HCT116 (cell line): ENCODE measurements around the gene IL1RAPL1. TPM values are rescaled to one million over a fixed set of nuclear protein-coding genes. Genes with fewer than 3 reads are reported as not detected.

Source experiments
- ATAC-seq: fragments of 200-7000 bp; cut with Tn5 transposase; 2 replicates; pipeline ENCODE4 v1.9.1; 2020; ENCODE audit warnings: mild to moderate bottlenecking, moderate library complexity
- BruUV-seq: library from RNA; stranded (reverse); fragments of 400-500 nt; replicated peaks from 2 replicates; lab custom pipeline; 2021; lab: Mats Ljungman, UMichigan
- CTCF ChIA-PET: fragments of 300-600 bp; sonication (Branson Sonifier 250); formaldehyde crosslinking; loops from one replicate; lab custom pipeline; 2021; ENCODE audit warnings: antibody characterized with exemption; lab: Charles Lee
- POLR2A ChIA-PET: fragments of 300-600, 350-600 bp; sonication (Branson Sonifier 250); formaldehyde crosslinking; loops from one replicate; lab custom pipeline; 2021; ENCODE audit warnings: antibody characterized with exemption; lab: Charles Lee
- RAD21 ChIA-PET, 2 experiments: fragments of 300-600 bp; sonication (Branson Sonifier 250); formaldehyde crosslinking; loops; one replicate each; lab custom pipeline; 2023; ENCODE audit warnings: low total read pairs in 2 of 2; ENCODE audit not compliant: uncharacterized antibody in 2 of 2, unreplicated experiment in 2 of 2, low non-redundant PET in 1 of 2; lab: Charles Lee
- DNase-seq: peaks from one replicate; pipeline ENCODE4 v3.0.0-alpha.2; 2010; ENCODE audit warnings: low read depth, low spot score
- H2AFZ ChIP-seq: fragments of 200-600 bp; shearing (Covaris generic), sonication (generic); 2 replicates; pipeline ENCODE4 v1.6.1; 2017; ENCODE audit warnings: low read depth, mixed run types, mixed read lengths, antibody characterized with exemption, low read length; ENCODE audit not compliant: poor library complexity, severe bottlenecking
- H3K27ac ChIP-seq: 2 replicates; pipeline ENCODE4 v1.5.1; 2012; ENCODE audit warnings: low read depth, low read length
- H3K27me3 ChIP-seq: fragments of 200-600 bp; sonication (generic); 2 replicates; pipeline ENCODE4 v1.6.1; 2016; ENCODE audit warnings: mixed run types, low read length, mixed read lengths; ENCODE audit not compliant: insufficient read depth
- H3K36me3 ChIP-seq, 2 experiments: fragments of 200-500 bp in 1 of 2; fragments of 200-600 bp in 1 of 2; sonication (Bioruptor generic) in 1 of 2; sonication (generic) in 1 of 2; 2 replicates each; pipeline versions ENCODE4 v1.5.1 to v1.6.1; 2014 to 2016; ENCODE audit warnings: low read length in 2 of 2, inconsistent platforms in 1 of 2, mixed read lengths in 1 of 2, mixed run types in 1 of 2; ENCODE audit not compliant: insufficient read depth in 2 of 2, control insufficient read depth in 1 of 2
- H3K4me1 ChIP-seq, 2 experiments: fragments of 200-600 bp in 1 of 2; sonication (generic) in 1 of 2; 2 replicates each; pipeline versions ENCODE4 v1.5.1 to v1.6.1; 2012 to 2017; ENCODE audit warnings: low read length in 2 of 2, inconsistent platforms in 1 of 2, mild to moderate bottlenecking in 1 of 2, mixed read lengths in 1 of 2, mixed run types in 1 of 2, moderate library complexity in 1 of 2; ENCODE audit not compliant: insufficient read depth in 2 of 2, control insufficient read depth in 1 of 2
- H3K4me2 ChIP-seq: fragments of 200-600 bp; sonication (generic); 2 replicates; pipeline ENCODE4 v1.6.1; 2017; ENCODE audit warnings: mixed run types, low read length, mixed read lengths
- H3K4me3 ChIP-seq, 2 experiments: fragments of 200-600 bp in 1 of 2; sonication (generic) in 1 of 2; replicated peaks in 1 of 2; 2 replicates each; pipeline ENCODE4 v1.5.1; 2011 to 2016; ENCODE audit warnings: low read length in 2 of 2, control low read depth in 1 of 2, low read depth in 1 of 2, mild to moderate bottlenecking in 1 of 2, mixed read lengths in 1 of 2, mixed run types in 1 of 2
- H3K79me2 ChIP-seq: fragments of 200-600 bp; sonication (generic); 2 replicates; pipeline ENCODE4 v1.6.1; 2017; ENCODE audit warnings: mild to moderate bottlenecking, mixed run types, low read length, moderate library complexity, mixed read lengths; ENCODE audit not compliant: insufficient read depth
- H3K9ac ChIP-seq: fragments of 200-600 bp; sonication (generic); 2 replicates; pipeline ENCODE4 v1.6.1; 2016; ENCODE audit warnings: low read length, mixed read lengths
- H3K9me2 ChIP-seq: fragments of 200-600 bp; sonication (generic), shearing (Covaris generic); 2 replicates; pipeline ENCODE4 v1.6.1; 2017; ENCODE audit warnings: mixed run types, mild to moderate bottlenecking, moderate library complexity; ENCODE audit not compliant: insufficient read depth
- H3K9me3 ChIP-seq, 2 experiments: fragments of 200-500 bp in 1 of 2; fragments of 200-600 bp in 1 of 2; sonication (Bioruptor generic) in 1 of 2; sonication (generic) in 1 of 2; 2 replicates each; pipeline ENCODE4 v1.6.1; 2014 to 2017; ENCODE audit warnings: low read length in 2 of 2, mixed read lengths in 2 of 2, inconsistent platforms in 1 of 2, low read depth in 1 of 2, mild to moderate bottlenecking in 1 of 2, mixed run types in 1 of 2, moderate library complexity in 1 of 2; ENCODE audit not compliant: control insufficient read depth in 1 of 2, insufficient read depth in 1 of 2
- H4K20me1 ChIP-seq: fragments of 200-600 bp; sonication (generic), shearing (Covaris generic); 2 replicates; pipeline ENCODE4 v1.6.1; 2017; ENCODE audit warnings: mixed run types, mild to moderate bottlenecking, moderate library complexity; ENCODE audit not compliant: insufficient read depth
- FOSL1 ChIP-seq: IDR thresholded peaks from 2 replicates; pipeline ENCODE4 v1.6.1; 2012; ENCODE audit warnings: low read depth
- POLR2AphosphoS5 ChIP-seq: IDR thresholded peaks from 2 replicates; pipeline ENCODE4 v1.6.1; 2011; ENCODE audit warnings: mild to moderate bottlenecking, low read depth, low read length, moderate library complexity
- SIN3A ChIP-seq: IDR thresholded peaks from 2 replicates; pipeline ENCODE4 v1.6.1; 2012; ENCODE audit warnings: low read depth
- SP1 ChIP-seq: IDR thresholded peaks from 2 replicates; pipeline ENCODE4 v1.6.1; 2012; ENCODE audit warnings: low read depth
- SRF ChIP-seq: IDR thresholded peaks from 2 replicates; pipeline ENCODE4 v1.6.1; 2012; ENCODE audit warnings: low read depth
- ZFX ChIP-seq: fragments of 450-650 bp; IDR thresholded peaks from 2 replicates; pipeline ENCODE4 v1.6.1; 2017
- ZNF274 ChIP-seq: fragments of 200-500 bp; sonication (Bioruptor generic); IDR thresholded peaks from 2 replicates; pipeline ENCODE4 v1.6.1; 2014; ENCODE audit warnings: mild to moderate bottlenecking, low read depth, low read length, inconsistent platforms
- intact Hi-C: fragments of 100-400 bp; cut with micrococcal nuclease; formaldehyde crosslinking; loops from 2 replicates; pipeline ENCODE4 v1.10.0; 2022
- total RNA-seq: library from RNA; stranded (reverse); gene quantifications from one replicate; pipeline ENCODE4 v1.2.1, GENCODE V29; 2021; ENCODE audit not compliant: unreplicated experiment
- TF ChIP-seq, protein P1 (sequence below): IDR thresholded peaks from 2 replicates; pipeline ENCODE4 v1.6.1; 2012; ENCODE audit warnings: low read depth
- TF ChIP-seq, protein P2 (sequence below): IDR thresholded peaks from 2 replicates; pipeline ENCODE4 v1.6.1; 2012

IL1RAPL1 gene
- total RNA-seq, 1 experiment from 2014 or later = 2.8 TPM

DNA sequence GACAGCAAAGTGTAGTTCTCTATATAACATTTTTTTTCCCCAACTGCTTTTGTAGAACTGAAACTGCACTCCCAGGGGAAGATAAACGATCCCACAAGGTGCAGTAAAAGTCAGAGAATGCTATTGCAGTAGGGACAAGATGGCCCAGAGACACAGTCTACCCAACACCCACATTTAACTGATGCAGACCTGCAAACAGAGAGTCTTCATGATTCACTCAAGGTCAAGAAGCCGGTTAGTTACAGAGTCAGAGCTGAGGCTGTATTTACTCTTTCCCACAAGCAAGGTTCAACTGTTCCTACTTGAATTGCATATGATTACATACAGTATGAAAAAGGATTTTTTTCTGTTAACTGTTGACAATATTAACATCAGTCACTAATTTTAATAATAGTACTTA is 654.6 kb downstream of the IL1RAPL1 start (continued):
- TF ChIP-seq, protein P1, sequence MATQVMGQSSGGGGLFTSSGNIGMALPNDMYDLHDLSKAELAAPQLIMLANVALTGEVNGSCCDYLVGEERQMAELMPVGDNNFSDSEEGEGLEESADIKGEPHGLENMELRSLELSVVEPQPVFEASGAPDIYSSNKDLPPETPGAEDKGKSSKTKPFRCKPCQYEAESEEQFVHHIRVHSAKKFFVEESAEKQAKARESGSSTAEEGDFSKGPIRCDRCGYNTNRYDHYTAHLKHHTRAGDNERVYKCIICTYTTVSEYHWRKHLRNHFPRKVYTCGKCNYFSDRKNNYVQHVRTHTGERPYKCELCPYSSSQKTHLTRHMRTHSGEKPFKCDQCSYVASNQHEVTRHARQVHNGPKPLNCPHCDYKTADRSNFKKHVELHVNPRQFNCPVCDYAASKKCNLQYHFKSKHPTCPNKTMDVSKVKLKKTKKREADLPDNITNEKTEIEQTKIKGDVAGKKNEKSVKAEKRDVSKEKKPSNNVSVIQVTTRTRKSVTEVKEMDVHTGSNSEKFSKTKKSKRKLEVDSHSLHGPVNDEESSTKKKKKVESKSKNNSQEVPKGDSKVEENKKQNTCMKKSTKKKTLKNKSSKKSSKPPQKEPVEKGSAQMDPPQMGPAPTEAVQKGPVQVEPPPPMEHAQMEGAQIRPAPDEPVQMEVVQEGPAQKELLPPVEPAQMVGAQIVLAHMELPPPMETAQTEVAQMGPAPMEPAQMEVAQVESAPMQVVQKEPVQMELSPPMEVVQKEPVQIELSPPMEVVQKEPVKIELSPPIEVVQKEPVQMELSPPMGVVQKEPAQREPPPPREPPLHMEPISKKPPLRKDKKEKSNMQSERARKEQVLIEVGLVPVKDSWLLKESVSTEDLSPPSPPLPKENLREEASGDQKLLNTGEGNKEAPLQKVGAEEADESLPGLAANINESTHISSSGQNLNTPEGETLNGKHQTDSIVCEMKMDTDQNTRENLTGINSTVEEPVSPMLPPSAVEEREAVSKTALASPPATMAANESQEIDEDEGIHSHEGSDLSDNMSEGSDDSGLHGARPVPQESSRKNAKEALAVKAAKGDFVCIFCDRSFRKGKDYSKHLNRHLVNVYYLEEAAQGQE = no peak

DNA sequence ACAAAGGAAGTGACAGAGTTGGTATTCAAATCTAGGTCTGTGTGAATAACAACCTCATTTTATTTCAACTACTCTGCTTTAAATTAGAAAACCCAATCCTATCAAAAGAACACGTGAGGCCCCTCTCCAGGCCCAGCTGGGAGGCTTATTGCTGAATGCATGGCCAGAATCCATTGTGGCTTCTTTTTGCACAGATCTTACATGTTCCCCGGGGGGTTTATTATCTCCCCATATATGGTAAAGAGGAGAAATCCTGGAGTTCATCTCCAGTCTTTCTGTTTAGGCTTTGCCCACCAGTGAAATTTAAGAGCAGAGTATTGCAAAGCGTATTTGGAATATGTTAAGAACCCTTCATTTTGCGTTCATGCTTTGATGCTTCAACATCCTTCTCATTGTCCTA is 655.6 kb downstream of the IL1RAPL1 start:
- DNase-seq (no peak), ATAC-seq (no peak)
- CTCF ChIA-PET = no interaction called here
- no peak overlapping the region for H3K4me2 ChIP-seq
- intact Hi-C loops = no loop called here
- H3K36me3 ChIP-seq = no peaks in the 10 kb centered on the region
- no peak overlapping the region for H2AFZ ChIP-seq
- no peaks in the 10 kb centered on the region for H3K9me3 ChIP-seq
- H3K4me1 ChIP-seq = no peaks in the 10 kb centered on the region
- TF ChIP-seq FOSL1 = no peak
- no peaks in the 10 kb centered on the region for H3K27me3 ChIP-seq
- no peaks in the 10 kb centered on the region for H4K20me1 ChIP-seq
- H3K9ac ChIP-seq = no peak overlapping the region
- RAD21 ChIA-PET = no interaction called here
- H3K27ac ChIP-seq = no peak overlapping the region
- no TSS peak for BruUV-seq
- H3K9me2 ChIP-seq = no peaks in the 10 kb centered on the region
- POLR2A ChIA-PET = no interaction called here
- H3K4me3 ChIP-seq = no peak overlapping the region
- H3K79me2 ChIP-seq = no peaks in the 10 kb centered on the region

DNA sequence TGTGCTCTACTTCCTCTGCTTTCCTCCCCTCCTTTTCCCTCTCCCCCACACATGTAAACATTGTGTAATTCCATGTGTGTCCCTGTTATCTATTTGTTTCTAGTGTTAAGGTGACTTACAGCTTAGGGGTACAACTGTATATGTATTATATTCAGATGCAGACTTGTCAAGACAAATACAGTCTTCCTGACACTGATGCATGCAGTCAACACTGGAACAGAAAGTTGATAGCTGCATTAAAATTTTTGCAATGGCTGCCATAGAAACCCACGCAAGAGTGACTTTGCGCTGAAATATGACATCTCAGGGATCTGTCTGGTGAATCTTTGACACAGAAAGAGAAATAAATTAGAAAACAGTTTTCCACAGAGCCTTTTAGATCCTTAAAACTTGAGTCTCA is 656.7 kb downstream of the IL1RAPL1 start:
- Histone ChIP-seq H3K27ac (no peak overlapping the region), H3K9ac (no peak overlapping the region), H3K9me2 (no peaks in the 10 kb centered on the region), H3K27me3 (no peaks in the 10 kb centered on the region), H2AFZ (no peak overlapping the region), H3K4me1 (no peaks in the 10 kb centered on the region), H3K36me3 (no peaks in the 10 kb centered on the region), H3K79me2 (no peaks in the 10 kb centered on the region), H3K4me3 (no peak overlapping the region), H3K4me2 (no peak overlapping the region), H3K9me3 (no peaks in the 10 kb centered on the region), H4K20me1 (no peaks in the 10 kb centered on the region)
- POLR2A ChIA-PET = no interaction called here
- TF ChIP-seq SRF (no peak), SIN3A (no peak), ZFX (no peak), POLR2AphosphoS5 (no peak), ZNF274 (no peak), SP1 (no peak)
- TF ChIP-seq, protein P2, sequence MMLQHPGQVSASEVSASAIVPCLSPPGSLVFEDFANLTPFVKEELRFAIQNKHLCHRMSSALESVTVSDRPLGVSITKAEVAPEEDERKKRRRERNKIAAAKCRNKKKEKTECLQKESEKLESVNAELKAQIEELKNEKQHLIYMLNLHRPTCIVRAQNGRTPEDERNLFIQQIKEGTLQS = no peak
- TF ChIP-seq, protein P1 = no peak
- no peak for DNase-seq
- no TSS peak for BruUV-seq
- RAD21 ChIA-PET = no interaction called here
- intact Hi-C loops = no loop called here
- ATAC-seq = no peak
- CTCF ChIA-PET = no interaction called here
